Mammary epithelial cell (primary cell): ENCODE results near the gene PRDM2.

ENCODE experiments used
- EZH2 ChIP-seq: IDR thresholded peaks from 2 replicates; pipeline ENCODE4 v1.6.1; 2012; ENCODE audit warnings: low read length, inconsistent platforms, borderline replicate concordance
- TF ChIP-seq, protein P1 (sequence below), 2 donors: IDR thresholded peaks in 1 of 2; conservative IDR thresholded peaks in 1 of 2; 2 replicates each; pipeline ENCODE4 v1.5.1; 2011 to 2012; ENCODE audit warnings: inconsistent platforms in 2 of 2, low read length in 2 of 2, mild to moderate bottlenecking in 2 of 2, control low read depth in 1 of 2, low read depth in 1 of 2; ENCODE audit not compliant: insufficient read depth in 1 of 2; ENCODE audit errors: extremely low read depth in 1 of 2

DNA sequence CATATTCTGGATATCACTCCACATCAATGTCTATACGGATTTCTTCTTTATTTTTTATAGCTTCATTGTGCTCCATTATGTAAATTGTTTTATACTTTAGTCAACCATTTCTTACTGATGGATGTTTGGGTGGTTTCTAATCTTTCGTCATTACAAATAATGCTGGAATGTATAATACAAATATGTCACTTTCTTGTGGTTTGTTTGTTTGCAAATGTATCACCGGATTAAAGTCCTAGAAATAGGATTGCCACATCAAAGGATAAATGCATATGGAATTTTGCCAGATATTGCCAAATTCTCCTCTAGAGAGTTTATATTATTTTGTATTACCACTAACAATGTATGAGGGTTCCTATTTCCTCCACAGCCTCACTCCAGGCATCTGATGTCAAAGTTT is 48.7 kb upstream of the PRDM2 start:
- TF ChIP-seq, protein P1, sequence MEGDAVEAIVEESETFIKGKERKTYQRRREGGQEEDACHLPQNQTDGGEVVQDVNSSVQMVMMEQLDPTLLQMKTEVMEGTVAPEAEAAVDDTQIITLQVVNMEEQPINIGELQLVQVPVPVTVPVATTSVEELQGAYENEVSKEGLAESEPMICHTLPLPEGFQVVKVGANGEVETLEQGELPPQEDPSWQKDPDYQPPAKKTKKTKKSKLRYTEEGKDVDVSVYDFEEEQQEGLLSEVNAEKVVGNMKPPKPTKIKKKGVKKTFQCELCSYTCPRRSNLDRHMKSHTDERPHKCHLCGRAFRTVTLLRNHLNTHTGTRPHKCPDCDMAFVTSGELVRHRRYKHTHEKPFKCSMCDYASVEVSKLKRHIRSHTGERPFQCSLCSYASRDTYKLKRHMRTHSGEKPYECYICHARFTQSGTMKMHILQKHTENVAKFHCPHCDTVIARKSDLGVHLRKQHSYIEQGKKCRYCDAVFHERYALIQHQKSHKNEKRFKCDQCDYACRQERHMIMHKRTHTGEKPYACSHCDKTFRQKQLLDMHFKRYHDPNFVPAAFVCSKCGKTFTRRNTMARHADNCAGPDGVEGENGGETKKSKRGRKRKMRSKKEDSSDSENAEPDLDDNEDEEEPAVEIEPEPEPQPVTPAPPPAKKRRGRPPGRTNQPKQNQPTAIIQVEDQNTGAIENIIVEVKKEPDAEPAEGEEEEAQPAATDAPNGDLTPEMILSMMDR (conservative IDR thresholded peaks at IDR 0.05 in 1 of 2, IDR thresholded peaks at IDR 0.05 in 1 of 2; ENCODE audit: extremely low read depth in 1 of 2, insufficient read depth in 1 of 2, low read depth in 1 of 2, low read length in 2 of 2) = no peak
- TF ChIP-seq EZH2 = no peak
